HepG2 (cell line): ENCODE results near the gene A1CF. TPM values are rescaled to one million over a fixed set of nuclear protein-coding genes. Genes with fewer than 3 reads are reported as not detected.

Experiments
- CBX5 ChIP-seq: sonication (generic); formaldehyde crosslinking; IDR thresholded peaks from 2 replicates; pipeline ENCODE4 v1.4.0; 2020; ENCODE audit warnings: missing genetic modification reagents, borderline replicate concordance
- CERS6 ChIP-seq: sonication (generic); formaldehyde crosslinking; IDR thresholded peaks from 2 replicates; pipeline ENCODE4 v1.5.0; 2020; ENCODE audit warnings: missing genetic modification reagents
- ELF4 ChIP-seq: sonication (generic); formaldehyde crosslinking; IDR thresholded peaks from 2 replicates; pipeline ENCODE4 v1.5.0; 2020; ENCODE audit warnings: missing genetic modification reagents, mild to moderate bottlenecking, moderate library complexity, borderline replicate concordance
- FOXA3 ChIP-seq: IDR thresholded peaks from 2 replicates; pipeline ENCODE4 v1.6.1; 2016; ENCODE audit warnings: missing genetic modification reagents, missing compliant biosample characterization
- FOXJ3 ChIP-seq: sonication (generic); formaldehyde crosslinking; IDR thresholded peaks from 2 replicates; pipeline ENCODE4 v1.4.0; 2020; ENCODE audit warnings: missing genetic modification reagents, mild to moderate bottlenecking, borderline replicate concordance
- FOXK2 ChIP-seq: fragments of 450-650 bp; IDR thresholded peaks from 2 replicates; pipeline ENCODE4 v1.6.1; 2016
- HMG20A ChIP-seq: IDR thresholded peaks from 2 replicates; pipeline ENCODE4 v1.6.1; 2016; ENCODE audit warnings: borderline replicate concordance
- MAFF ChIP-seq: IDR thresholded peaks from 2 replicates; pipeline ENCODE4 v1.6.1; 2011; ENCODE audit warnings: low read depth, low read length, improper control_type of control experiment
- MBNL3 ChIP-seq: fragments of 250-450 bp; sonication (Bioruptor Pico); conservative IDR thresholded peaks from 2 replicates; pipeline ENCODE4 v1.8.0; 2022; ENCODE audit warnings: mild to moderate bottlenecking, inconsistent platforms
- NAIF1 ChIP-seq: sonication (generic); formaldehyde crosslinking; IDR thresholded peaks from 2 replicates; pipeline ENCODE4 v1.5.0; 2020; ENCODE audit warnings: mild to moderate bottlenecking, missing genetic modification reagents, borderline replicate concordance
- NFE2L1 ChIP-seq: sonication (generic); formaldehyde crosslinking; IDR thresholded peaks from 2 replicates; pipeline ENCODE4 v1.4.0; 2020; ENCODE audit warnings: missing genetic modification reagents, mild to moderate bottlenecking, borderline replicate concordance
- PBX3 ChIP-seq: sonication (generic); formaldehyde crosslinking; IDR thresholded peaks from 2 replicates; pipeline ENCODE4 v1.8.1; 2023; ENCODE audit warnings: missing genetic modification reagents, inconsistent platforms, borderline replicate concordance
- PHB2 ChIP-seq: fragments of 450-650 bp; IDR thresholded peaks from 2 replicates; pipeline ENCODE4 v1.6.1; 2018; ENCODE audit not compliant: partially characterized antibody
- PHF20 ChIP-seq: sonication (generic); formaldehyde crosslinking; IDR thresholded peaks from 2 replicates; pipeline ENCODE4 v1.5.0; 2020; ENCODE audit warnings: mild to moderate bottlenecking, missing genetic modification reagents
- PLRG1 ChIP-seq: fragments of 450-650 bp; conservative IDR thresholded peaks from 2 replicates; pipeline ENCODE4 v1.6.1; 2016
- RFXAP ChIP-seq: sonication (generic); formaldehyde crosslinking; IDR thresholded peaks from 2 replicates; pipeline ENCODE4 v1.4.0; 2020; ENCODE audit warnings: missing genetic modification reagents, borderline replicate concordance
- SALL1 ChIP-seq: sonication (generic); formaldehyde crosslinking; IDR thresholded peaks from 2 replicates; pipeline ENCODE4 v1.8.0; 2022; ENCODE audit warnings: mild to moderate bottlenecking, missing genetic modification reagents
- SIN3A ChIP-seq: IDR thresholded peaks from 2 replicates; pipeline ENCODE4 v1.6.1; 2011; ENCODE audit warnings: low read depth, mild to moderate bottlenecking, control low read depth, low read length, borderline replicate concordance
- SOX13 ChIP-seq, 3 experiments: fragments of 450-650 bp in 1 of 3; sonication (generic) in 1 of 3; formaldehyde crosslinking in 1 of 3; IDR thresholded peaks in 2 of 3; conservative IDR thresholded peaks in 1 of 3; 2 replicates each; pipeline versions ENCODE4 v1.5.0 to v1.6.1; 2016 to 2020; ENCODE audit warnings: antibody characterized with exemption in 1 of 3, mild to moderate bottlenecking in 1 of 3, missing compliant biosample characterization in 1 of 3, missing genetic modification reagents in 1 of 3, moderate library complexity in 1 of 3
- TEAD3 ChIP-seq: optimal IDR thresholded peaks from 2 replicates; pipeline ENCODE3; 2016; ENCODE audit warnings: borderline replicate concordance
- TIGD3 ChIP-seq: sonication (generic); formaldehyde crosslinking; IDR thresholded peaks from 2 replicates; pipeline ENCODE4 v1.5.1; 2020; ENCODE audit warnings: mild to moderate bottlenecking, missing genetic modification reagents, borderline replicate concordance
- ZNF235 ChIP-seq: sonication (generic); formaldehyde crosslinking; IDR thresholded peaks from 2 replicates; pipeline ENCODE4 v1.8.1; 2023; ENCODE audit warnings: mild to moderate bottlenecking, missing genetic modification reagents, borderline replicate concordance
- ZNF510 ChIP-seq: sonication (generic); formaldehyde crosslinking; IDR thresholded peaks from 2 replicates; pipeline ENCODE4 v1.4.0; 2020; ENCODE audit warnings: low read depth, mild to moderate bottlenecking, missing genetic modification reagents
- ZNF576 ChIP-seq: sonication (generic); formaldehyde crosslinking; IDR thresholded peaks from 2 replicates; pipeline ENCODE4 v1.4.0; 2020; ENCODE audit warnings: mild to moderate bottlenecking, missing genetic modification reagents
- ZNF713 ChIP-seq: sonication (generic); formaldehyde crosslinking; IDR thresholded peaks from 2 replicates; pipeline ENCODE4 v1.4.0; 2020; ENCODE audit warnings: mild to moderate bottlenecking, missing genetic modification reagents
- ZNF816 ChIP-seq: sonication (generic); formaldehyde crosslinking; IDR thresholded peaks from 2 replicates; pipeline ENCODE4 v1.8.0; 2022; ENCODE audit warnings: missing genetic modification reagents, mild to moderate bottlenecking, borderline replicate concordance
- polyA plus RNA-seq, 8 experiments: library from polyadenylated mRNA; depleted of rRNA in 3 of 8; stranded (reverse) in 7 of 8; unstranded in 1 of 8; fragments of >200 nt; fragmentation: Illumina TruSeq in 4 of 8; extraction: Trizol in 4 of 8; gene quantifications; 2 replicates each; pipeline versions ENCODE4 v1.2.1 to v1.2.3, GENCODE V29; 2011 to 2016; ENCODE audit warnings: low read depth in 4 of 8, missing spikeins in 1 of 8, mixed read lengths in 1 of 8; ENCODE audit not compliant: insufficient read depth in 1 of 8
- total RNA-seq, 5 experiments: library from RNA; depleted of rRNA; stranded (reverse); fragments of >200 nt; fragmentation: Illumina TruSeq; extraction: Trizol; gene quantifications; 2 replicates each; pipeline ENCODE4 v1.2.3, GENCODE V29; 2016; ENCODE audit warnings: low read depth in 1 of 5

A1CF gene
- total and polyA plus RNA-seq, 2 of the 13 experiments (the other 11 are each of a cell fraction or from before 2014, with no cell fraction given), result 56.1 to 58.1 TPM

GRCh38 chr10:50807851-50808776 is 77.3 kb downstream of the A1CF start (continued):
- TF ChIP-seq ZNF235, result no peak
- 0 out of 2 replicates have a peak, but pooled peaks have one; percentile 25 for TF ChIP-seq NAIF1
- TF ChIP-seq MAFF, result peak; percentile 44; the same call in 1 of the 2 replicates
- no peak for TF ChIP-seq ZNF816 (CRISPR knock-in tag)
- no peak for TF ChIP-seq TIGD3
- no peak for TF ChIP-seq PHF20 (CRISPR knock-in tag)
- TF ChIP-seq CBX5 (CRISPR knock-in tag), result no peak
- no peak for TF ChIP-seq MBNL3 (CRISPR knock-in tag)
- TF ChIP-seq HMG20A (CRISPR knock-in tag), result peak; percentile 35; the same call in 1 of the 2 replicates
- no peak for TF ChIP-seq ZNF713 (CRISPR knock-in tag)
- peak; percentile 41; the same call in 1 of the 2 replicates for TF ChIP-seq SIN3A
- no peak for TF ChIP-seq ZNF510 (CRISPR knock-in tag)
- peak; percentile 91 for TF ChIP-seq FOXA3 (CRISPR knock-in tag)
- TF ChIP-seq FOXJ3 (CRISPR knock-in tag), result peak; percentile 64; the same call in 1 of the 2 replicates
- TF ChIP-seq NFE2L1 (CRISPR knock-in tag), result no peak
- no peak for TF ChIP-seq PHB2
- peak; percentile 72; the same call in 1 of the 2 replicates for TF ChIP-seq FOXK2
- peak; percentile 69 for TF ChIP-seq TEAD3
- TF ChIP-seq PBX3 (CRISPR knock-in tag), result no peak
- no peak for TF ChIP-seq ZNF576
- TF ChIP-seq RFXAP, result peak; percentile 79; the same call in 1 of the 2 replicates
- no peak for TF ChIP-seq PLRG1
- no peak for TF ChIP-seq SOX13 (IDR thresholded peaks at IDR 0.05)
- TF ChIP-seq SOX13 (CRISPR knock-in tag; conservative IDR thresholded peaks at IDR 0.05 in 1 of 2, IDR thresholded peaks at IDR 0.05 in 1 of 2), result peak in 1 of 2 experiments; percentile 25; a peak in 1 of 4 replicates
- TF ChIP-seq CERS6 (CRISPR knock-in tag), result no peak
- TF ChIP-seq SALL1 (CRISPR knock-in tag), result peak; percentile 70
- no peak for TF ChIP-seq ELF4 (CRISPR knock-in tag)
